Breast epithelium (tissue), 4 donors: ENCODE data around the gene TADA2A. TPM values are rescaled to one million over a fixed set of nuclear protein-coding genes. Genes with fewer than 3 reads are reported as not detected.
A peak's percentile ranks its signal among the peaks of the same experiment; 100 is the strongest.

ENCODE experiments used
- DNase-seq, 2 donors: peaks; one replicate each; pipeline ENCODE4 v3.0.0-alpha.2; 2019; ENCODE audit warnings: low spot score in 2 of 2
- H3K27ac ChIP-seq, 2 donors: fragments of 200-600 bp; sonication (generic) in 1 of 2; one replicate each; pipeline ENCODE4 v1.5.1; 2016 to 2019; ENCODE audit warnings: mild to moderate bottlenecking in 1 of 2
- H3K27me3 ChIP-seq, 2 donors: fragments of 200-600 bp; sonication (generic) in 1 of 2; one replicate each; pipeline versions ENCODE4 v1.5.1 to v1.6.0; 2017 to 2019; ENCODE audit warnings: control low read depth in 1 of 2, mild to moderate bottlenecking in 1 of 2
- H3K36me3 ChIP-seq: fragments of 200-600 bp; one replicate; pipeline ENCODE4 v1.5.1; 2019
- H3K4me1 ChIP-seq, 2 donors: fragments of 200-600 bp; sonication (generic); one replicate each; pipeline ENCODE4 v1.5.1; 2016 to 2019; ENCODE audit warnings: control low read depth in 1 of 2
- H3K4me3 ChIP-seq, 3 donors: fragments of 200-600 bp; sonication (generic); 1 replicate in 2 of 3; 2 replicates in 1 of 3; pipeline ENCODE4 v1.5.1; 2016 to 2019; ENCODE audit warnings: mild to moderate bottlenecking in 3 of 3, moderate library complexity in 2 of 3
- H3K9me3 ChIP-seq, 2 donors: fragments of 200-600 bp; sonication (generic) in 1 of 2; one replicate each; pipeline ENCODE4 v1.5.1; 2016 to 2019; ENCODE audit warnings: control low read depth in 1 of 2
- POLR2A ChIP-seq: fragments of 450-650 bp; IDR thresholded peaks from one replicate; pipeline ENCODE4 v1.6.1; 2016; ENCODE audit warnings: antibody characterized with exemption, mild to moderate bottlenecking, moderate library complexity
- POLR2AphosphoS5 ChIP-seq, 3 donors: sonication (generic); formaldehyde crosslinking; IDR thresholded peaks; one replicate each; pipeline ENCODE4 v1.6.1; 2017; ENCODE audit warnings: antibody characterized with exemption in 3 of 3
- intact Hi-C: fragments of 100-400 bp; cut with DNase I; formaldehyde crosslinking; loops from one replicate; pipeline ENCODE4 v1.15.1; 2023; ENCODE audit warnings: low total_unique reads
- total RNA-seq, 3 donors: library from RNA; depleted of rRNA; stranded (reverse); fragments of >200 nt; gene quantifications; one replicate each; pipeline ENCODE4 v1.1.0, GENCODE V29; 2016
- TF ChIP-seq, protein P1 (sequence below), 3 donors: fragments of 450-650 bp; IDR thresholded peaks; one replicate each; pipeline ENCODE4 v1.5.1; 2016 to 2017; ENCODE audit warnings: antibody characterized with exemption in 3 of 3, mild to moderate bottlenecking in 3 of 3, moderate library complexity in 3 of 3

TADA2A gene
- total RNA-seq, 3 donors from 2014 or later, result 14.7 to 36.1 (median 26.3) TPM

DNA sequence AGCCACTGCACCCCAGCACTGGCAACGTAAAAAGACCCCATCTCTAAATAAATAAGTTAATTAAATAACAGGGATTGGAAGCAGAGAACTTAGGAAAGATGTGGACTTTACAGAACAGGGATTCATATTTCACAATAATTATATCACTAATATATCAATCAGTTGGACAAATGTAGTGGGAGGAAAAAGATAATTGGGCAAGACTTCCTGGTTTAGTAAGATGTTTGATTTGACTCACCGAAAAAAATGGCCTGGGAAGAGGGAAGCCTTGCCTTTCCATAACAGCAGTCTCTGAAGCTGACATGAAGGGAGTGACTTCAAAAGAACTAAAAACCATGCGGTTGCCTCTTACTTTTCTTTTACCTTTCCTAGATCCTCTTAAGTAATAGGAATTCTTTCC, 46.1 kb upstream of the TADA2A start:
- TF ChIP-seq POLR2AphosphoS5 (IDR thresholded peaks at IDR 0.05) (no peak), POLR2A (no peak)
- TF ChIP-seq, protein P1, sequence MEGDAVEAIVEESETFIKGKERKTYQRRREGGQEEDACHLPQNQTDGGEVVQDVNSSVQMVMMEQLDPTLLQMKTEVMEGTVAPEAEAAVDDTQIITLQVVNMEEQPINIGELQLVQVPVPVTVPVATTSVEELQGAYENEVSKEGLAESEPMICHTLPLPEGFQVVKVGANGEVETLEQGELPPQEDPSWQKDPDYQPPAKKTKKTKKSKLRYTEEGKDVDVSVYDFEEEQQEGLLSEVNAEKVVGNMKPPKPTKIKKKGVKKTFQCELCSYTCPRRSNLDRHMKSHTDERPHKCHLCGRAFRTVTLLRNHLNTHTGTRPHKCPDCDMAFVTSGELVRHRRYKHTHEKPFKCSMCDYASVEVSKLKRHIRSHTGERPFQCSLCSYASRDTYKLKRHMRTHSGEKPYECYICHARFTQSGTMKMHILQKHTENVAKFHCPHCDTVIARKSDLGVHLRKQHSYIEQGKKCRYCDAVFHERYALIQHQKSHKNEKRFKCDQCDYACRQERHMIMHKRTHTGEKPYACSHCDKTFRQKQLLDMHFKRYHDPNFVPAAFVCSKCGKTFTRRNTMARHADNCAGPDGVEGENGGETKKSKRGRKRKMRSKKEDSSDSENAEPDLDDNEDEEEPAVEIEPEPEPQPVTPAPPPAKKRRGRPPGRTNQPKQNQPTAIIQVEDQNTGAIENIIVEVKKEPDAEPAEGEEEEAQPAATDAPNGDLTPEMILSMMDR (IDR thresholded peaks at IDR 0.05), result no peak
- intact Hi-C loops, result no loop called here
- peak overlapping the region in 1 of 2 donors; percentile 84 for H3K27ac ChIP-seq
- no peak overlapping the region for H3K4me3 ChIP-seq
- H3K27me3 ChIP-seq, result no peaks in the 10 kb centered on the region
- H3K9me3 ChIP-seq, result no peaks in the 10 kb centered on the region
- H3K4me1 ChIP-seq, result peaks cover 0 to 5% of the 10 kb centered on the region in 2 donors
- H3K36me3 ChIP-seq, result no peaks in the 10 kb centered on the region
- DNase-seq, result no peak

DNA sequence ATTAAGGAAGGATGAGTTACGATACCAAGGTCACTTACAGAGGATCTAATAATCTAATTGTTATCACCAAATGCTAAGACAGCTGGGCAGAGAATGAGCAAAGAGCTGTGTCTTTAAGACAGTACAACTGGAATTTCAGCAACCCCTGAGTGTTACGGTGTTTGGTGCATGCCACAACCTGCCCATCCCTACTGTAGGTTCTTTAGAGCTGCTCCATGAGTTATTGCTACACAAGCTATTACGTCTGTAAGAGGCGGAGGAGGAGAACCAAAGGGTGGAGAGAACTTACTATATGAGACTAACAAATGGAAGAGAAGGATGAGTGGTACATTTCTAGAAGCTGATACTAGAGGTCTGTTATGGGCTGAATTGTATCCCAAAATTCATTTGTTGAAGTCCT, 45.1 kb upstream of the TADA2A start:
- Histone ChIP-seq H3K27ac (no peak overlapping the region), H3K4me1 (peaks cover 0 to 5% of the 10 kb centered on the region in 2 donors), H3K36me3 (no peaks in the 10 kb centered on the region), H3K4me3 (no peak overlapping the region), H3K9me3 (no peaks in the 10 kb centered on the region), H3K27me3 (no peaks in the 10 kb centered on the region)
- peak in 1 of 2 donors; percentile 37 for DNase-seq
- intact Hi-C loops, result no loop called here
- TF ChIP-seq, protein P1 (IDR thresholded peaks at IDR 0.05), result no peak
- TF ChIP-seq POLR2AphosphoS5 (IDR thresholded peaks at IDR 0.05), result no peak
- no peak for TF ChIP-seq POLR2A

DNA sequence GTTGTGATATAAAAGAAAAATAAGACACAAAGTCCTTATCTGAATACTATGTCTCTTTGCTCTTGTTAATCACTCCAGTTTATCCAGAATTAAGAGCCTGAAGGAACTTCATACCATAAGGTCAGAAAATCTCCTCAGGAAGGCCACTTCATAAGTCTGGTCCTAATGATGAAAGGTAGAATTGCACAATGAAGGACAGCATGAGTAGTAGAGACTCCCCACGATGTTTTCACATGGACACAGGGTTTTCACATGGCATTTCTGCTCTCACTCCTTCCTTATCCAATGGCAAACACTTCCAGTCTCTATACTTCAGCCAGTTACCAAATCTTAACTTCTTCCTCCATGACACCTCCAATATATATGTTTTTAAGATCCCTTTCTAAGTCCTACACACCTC, 41.1 kb upstream of the TADA2A start:
- no peak for DNase-seq
- Histone ChIP-seq H3K27ac (no peak overlapping the region), H3K9me3 (no peaks in the 10 kb centered on the region), H3K27me3 (no peaks in the 10 kb centered on the region), H3K4me1 (no peaks in the 10 kb centered on the region), H3K4me3 (no peak overlapping the region), H3K36me3 (no peaks in the 10 kb centered on the region)
- TF ChIP-seq POLR2A, result no peak
- TF ChIP-seq, protein P1 (IDR thresholded peaks at IDR 0.05), result no peak
- no peak for TF ChIP-seq POLR2AphosphoS5 (IDR thresholded peaks at IDR 0.05)
- intact Hi-C loops, result no loop called here

GRCh38 chr17:37368577-37368976, 38.1 kb upstream of the TADA2A start:
- DNase-seq, result no peak
- H3K4me1 ChIP-seq, result no peaks in the 10 kb centered on the region
- intact Hi-C loops, result no loop called here
- H3K4me3 ChIP-seq, result no peak overlapping the region
- no peak overlapping the region for H3K27ac ChIP-seq
- no peaks in the 10 kb centered on the region for H3K9me3 ChIP-seq
- H3K36me3 ChIP-seq, result no peaks in the 10 kb centered on the region
- H3K27me3 ChIP-seq, result no peaks in the 10 kb centered on the region
- TF ChIP-seq, protein P1 (IDR thresholded peaks at IDR 0.05), result no peak
- no peak for TF ChIP-seq POLR2AphosphoS5 (IDR thresholded peaks at IDR 0.05)
- no peak for TF ChIP-seq POLR2A

DNA sequence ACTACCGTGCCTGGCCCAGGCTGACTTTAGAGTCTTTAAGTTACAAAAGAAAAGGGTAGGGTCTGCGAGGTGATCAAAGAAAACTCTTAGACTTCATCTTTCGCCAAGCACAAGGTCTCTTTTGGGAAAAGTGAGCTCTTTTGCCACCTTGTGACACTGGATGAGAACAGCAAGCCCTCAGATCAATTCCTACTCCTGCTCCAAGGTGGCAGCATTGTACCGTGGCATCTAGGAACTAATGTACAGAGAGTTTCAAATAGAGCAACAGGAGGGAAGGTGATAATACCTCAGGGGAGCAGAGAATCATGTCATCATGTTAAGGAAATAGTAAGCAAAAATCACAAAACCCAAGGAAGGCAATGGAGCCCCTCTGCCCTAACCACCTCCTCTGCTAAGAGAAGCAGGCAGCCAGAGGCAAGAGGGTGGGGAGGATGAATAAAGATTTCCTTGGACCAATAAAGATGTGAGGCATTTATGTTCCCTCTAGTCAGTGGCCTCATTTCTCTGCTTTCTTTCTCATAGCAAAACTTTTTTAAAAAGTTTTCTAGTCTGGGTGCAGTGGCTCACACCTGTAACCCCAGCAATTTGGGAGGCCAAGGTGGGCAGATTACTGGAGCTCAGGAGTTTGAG, 33.0 kb upstream of the TADA2A start:
- Histone ChIP-seq H3K9me3 (no peaks in the 10 kb centered on the region), H3K4me3 (no peak overlapping the region), H3K27me3 (no peaks in the 10 kb centered on the region), H3K36me3 (no peaks in the 10 kb centered on the region), H3K4me1 (no peaks in the 10 kb centered on the region), H3K27ac (no peak overlapping the region)
- TF ChIP-seq POLR2A (no peak), POLR2AphosphoS5 (IDR thresholded peaks at IDR 0.05) (no peak)
- TF ChIP-seq, protein P1 (IDR thresholded peaks at IDR 0.05), result peak; percentile 85 to 99 (median 99)
- peak in 1 of 2 donors; percentile 65 for DNase-seq
- intact Hi-C loops, result no loop called here
